Activated T-cell treated with anti-CD3 and anti-CD28 coated beads, Interleukin-2, amount 50 U/mL, for 1 hour (primary cell): ENCODE measurements around the gene SPATA31D1.
"Not testable (repeated sequence)": the region's sequence is repeated elsewhere in the genome, so short reads cannot be mapped to it uniquely, and the experiment has no call there.

ENCODE experiments used
- DNase-seq: peaks from one replicate; pipeline ENCODE4 v3.0.0-alpha.2; 2020

The SPATA31D1 gene

GRCh38 chr9:81988472-81988871 lies at the start of gene SPATA31D1:
Gene SPATA31D1 (plus strand): TSS chr9:81988772. CDS start chr9:81988819, 47 bp downstream.
- DNase-seq: not testable (repeated sequence)

GRCh38 chr9:81943393-81943792 lies 45.2 kb upstream of the SPATA31D1 start, which contains the start of gene SPATA31D3:
Gene SPATA31D3 (plus strand): TSS chr9:81943500. CDS start chr9:81943586, 86 bp downstream.
- not testable (repeated sequence) for DNase-seq

- not testable (repeated sequence) for DNase-seq
Measured at GRCh38 chr9:81948650-81949049, 39.9 kb upstream of the SPATA31D1 start.

GRCh38 chr9:81953096-81953495 lies 35.5 kb upstream of the SPATA31D1 start:
- no peak for DNase-seq

GRCh38 chr9:81955625-81956024 lies 32.9 kb upstream of the SPATA31D1 start:
- DNase-seq: no peak

GRCh38 chr9:81964218-81965171 lies 24.1 kb upstream of the SPATA31D1 start:
- DNase-seq: no peak

GRCh38 chr9:81968026-81968425 lies 20.5 kb upstream of the SPATA31D1 start:
- DNase-seq: no peak

- no peak for DNase-seq
Measured at GRCh38 chr9:81969971-81970370, 18.6 kb upstream of the SPATA31D1 start.

GRCh38 chr9:81971727-81972126 lies 16.8 kb upstream of the SPATA31D1 start:
- DNase-seq: no peak

- no peak for DNase-seq
Measured at GRCh38 chr9:81974764-81975163, 13.8 kb upstream of the SPATA31D1 start.

GRCh38 chr9:81976351-81976750 lies 12.2 kb upstream of the SPATA31D1 start:
- no peak for DNase-seq

- no peak for DNase-seq
Measured at GRCh38 chr9:81979196-81979595, 9.4 kb upstream of the SPATA31D1 start.

GRCh38 chr9:81980568-81980967 lies 8.0 kb upstream of the SPATA31D1 start:
- no peak for DNase-seq

GRCh38 chr9:81981883-81982282 lies 6.7 kb upstream of the SPATA31D1 start:
- DNase-seq: no peak

GRCh38 chr9:81984928-81985327 lies 3.6 kb upstream of the SPATA31D1 start:
- DNase-seq: no peak

GRCh38 chr9:81986051-81986450 lies 2.5 kb upstream of the SPATA31D1 start:
- DNase-seq: no peak

GRCh38 chr9:81989700-81990099 lies 1.1 kb downstream of the SPATA31D1 start:
- no peak for DNase-seq

GRCh38 chr9:81993656-81994055 lies 5.1 kb downstream of the SPATA31D1 start:
- no peak for DNase-seq

- DNase-seq: no peak
Measured at GRCh38 chr9:81999806-82000205, 11.2 kb downstream of the SPATA31D1 start.

GRCh38 chr9:82010711-82011110 lies 22.1 kb downstream of the SPATA31D1 start:
- DNase-seq: no peak

- no peak for DNase-seq
Measured at GRCh38 chr9:82011133-82011532, 22.6 kb downstream of the SPATA31D1 start.

- DNase-seq: no peak
Measured at GRCh38 chr9:82012276-82012675, 23.7 kb downstream of the SPATA31D1 start.

- no peak for DNase-seq
Measured at GRCh38 chr9:82020331-82020730, 31.8 kb downstream of the SPATA31D1 start.

GRCh38 chr9:82021198-82021597 lies 32.6 kb downstream of the SPATA31D1 start:
- DNase-seq: no peak
